22Rv1 (cell line): Measurements from ENCODE around the gene GLG1.

ENCODE experiments used
- H3K27ac ChIP-seq: fragments of 450-650 bp; 2 replicates; pipeline ENCODE4 v1.5.1; 2017
- CTCF ChIP-seq: fragments of 450-650 bp; IDR thresholded peaks from 2 replicates; pipeline ENCODE4 v1.5.1; 2017; ENCODE audit warnings: mild to moderate bottlenecking
- ZFX ChIP-seq: fragments of 450-650 bp; IDR thresholded peaks from 2 replicates; pipeline ENCODE4 v1.6.1; 2017; ENCODE audit warnings: antibody characterized with exemption, borderline replicate concordance

The GLG1 gene

GRCh38 chr16:74462361-74462760 is 144.6 kb downstream of the GLG1 start:
- no peak for TF ChIP-seq CTCF
- TF ChIP-seq ZFX, result no peak
- H3K27ac ChIP-seq, result no peak overlapping the region

- TF ChIP-seq CTCF (no peak), ZFX (no peak)
- no peak overlapping the region for H3K27ac ChIP-seq
These were observed 145.1 kb downstream of the GLG1 start for GRCh38 chr16:74461826-74462225.

GRCh38 chr16:74460542-74460941 is 146.4 kb downstream of the GLG1 start:
- TF ChIP-seq CTCF (no peak), ZFX (no peak)

GRCh38 chr16:74456290-74456625 is 150.7 kb downstream of the GLG1 start:
- no peak overlapping the region for H3K27ac ChIP-seq
- TF ChIP-seq CTCF, result no peak

More at GRCh38 chr16:74460542-74460941, 146.4 kb downstream of the GLG1 start:
- H3K27ac ChIP-seq, result no peak overlapping the region

GRCh38 chr16:74455619-74456289 is 151.2 kb downstream of the GLG1 start:
- no peak overlapping the region for H3K27ac ChIP-seq
- TF ChIP-seq ZFX (no peak), CTCF (no peak)

- TF ChIP-seq ZFX (no peak), CTCF (no peak)
- no peak overlapping the region for H3K27ac ChIP-seq
These were observed 151.7 kb downstream of the GLG1 start for GRCh38 chr16:74455213-74455612.

GRCh38 chr16:74451951-74452758 is 154.8 kb downstream of the GLG1 start:
- no peak overlapping the region for H3K27ac ChIP-seq
- no peak for TF ChIP-seq ZFX
- no peak for TF ChIP-seq CTCF
